GM19438 (cell line): ENCODE results near the gene LRP6.
"Not testable (repeated sequence)": the region's sequence is repeated elsewhere in the genome, so short reads cannot be mapped to it uniquely, and the experiment has no call there.

Source experiments
- ATAC-seq: cut with Tn5 transposase; IDR thresholded peaks from one replicate; pipeline ENCODE4 v1.9.1; 2021; ENCODE audit warnings: low read depth; ENCODE audit not compliant: unreplicated experiment

The LRP6 gene

GRCh38 chr12:12266389-12266872 lies 413 bp downstream of the LRP6 start:
- no peak for ATAC-seq

GRCh38 chr12:12265571-12266388 lies 1.1 kb downstream of the LRP6 start:
- ATAC-seq, result no peak

- ATAC-seq, result no peak
These were observed 1.8 kb downstream of the LRP6 start for GRCh38 chr12:12265035-12265434.

GRCh38 chr12:12263909-12264308 lies 2.9 kb downstream of the LRP6 start:
- ATAC-seq, result no peak

GRCh38 chr12:12256291-12256757 lies 10.5 kb downstream of the LRP6 start:
- ATAC-seq, result not testable (repeated sequence)

- no peak for ATAC-seq
These were observed 12.3 kb downstream of the LRP6 start for GRCh38 chr12:12254553-12254952.

- ATAC-seq, result no peak
These were observed 17.4 kb downstream of the LRP6 start for GRCh38 chr12:12249216-12250050.

- no peak for ATAC-seq
These were observed 19.3 kb downstream of the LRP6 start for GRCh38 chr12:12247584-12247983.

GRCh38 chr12:12244341-12244740 lies 22.5 kb downstream of the LRP6 start:
- no peak for ATAC-seq

GRCh38 chr12:12240662-12241340 lies 26.0 kb downstream of the LRP6 start:
- ATAC-seq, result no peak

GRCh38 chr12:12239127-12239526 lies 27.7 kb downstream of the LRP6 start:
- ATAC-seq, result no peak

GRCh38 chr12:12238605-12239004 lies 28.2 kb downstream of the LRP6 start:
- no peak for ATAC-seq

GRCh38 chr12:12236896-12237295 lies 29.9 kb downstream of the LRP6 start:
- no peak for ATAC-seq

GRCh38 chr12:12230275-12230674 lies 36.6 kb downstream of the LRP6 start:
- ATAC-seq, result no peak

GRCh38 chr12:12229556-12230092 lies 37.2 kb downstream of the LRP6 start:
- ATAC-seq, result no peak

GRCh38 chr12:12228402-12228801 lies 38.4 kb downstream of the LRP6 start:
- no peak for ATAC-seq

- no peak for ATAC-seq
These were observed 40.7 kb downstream of the LRP6 start for GRCh38 chr12:12226187-12226586.

GRCh38 chr12:12224240-12224940 lies 42.5 kb downstream of the LRP6 start:
- ATAC-seq, result no peak

- no peak for ATAC-seq
These were observed 45.3 kb downstream of the LRP6 start for GRCh38 chr12:12221560-12221959.

GRCh38 chr12:12219664-12220063 lies 47.2 kb downstream of the LRP6 start:
- ATAC-seq, result no peak
